Inferior parietal cortex (tissue), 1 donor: ENCODE results near the gene HDAC2.
"Not testable (repeated sequence)": the region's sequence is repeated elsewhere in the genome, so short reads cannot be mapped to it uniquely, and the experiment has no call there.

Source experiments
- DNase-seq: peaks from one replicate; pipeline ENCODE4 v3.0.0-alpha.2; 2016; ENCODE audit errors: extremely low spot score

Gene HDAC2

DNA sequence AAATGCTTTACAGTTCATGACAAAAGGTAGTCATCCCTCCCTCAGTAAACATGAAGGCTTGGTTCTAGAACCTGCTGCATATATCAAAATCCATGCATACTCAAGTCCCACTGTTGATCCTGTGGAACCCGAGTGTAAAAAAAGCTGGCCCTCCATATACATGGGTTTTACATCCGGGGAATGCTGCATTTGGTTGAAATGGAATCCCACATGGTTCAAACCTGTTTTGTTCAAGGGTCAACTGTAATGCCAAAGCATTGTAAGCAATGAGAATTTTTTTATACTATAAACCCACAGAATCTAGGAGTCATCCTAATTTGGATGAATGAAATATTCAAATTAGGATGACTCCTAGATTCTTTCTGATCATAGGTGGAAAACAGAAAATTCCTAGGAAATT, 5.9 kb upstream of the HDAC2 start:
- no peak for DNase-seq

DNA sequence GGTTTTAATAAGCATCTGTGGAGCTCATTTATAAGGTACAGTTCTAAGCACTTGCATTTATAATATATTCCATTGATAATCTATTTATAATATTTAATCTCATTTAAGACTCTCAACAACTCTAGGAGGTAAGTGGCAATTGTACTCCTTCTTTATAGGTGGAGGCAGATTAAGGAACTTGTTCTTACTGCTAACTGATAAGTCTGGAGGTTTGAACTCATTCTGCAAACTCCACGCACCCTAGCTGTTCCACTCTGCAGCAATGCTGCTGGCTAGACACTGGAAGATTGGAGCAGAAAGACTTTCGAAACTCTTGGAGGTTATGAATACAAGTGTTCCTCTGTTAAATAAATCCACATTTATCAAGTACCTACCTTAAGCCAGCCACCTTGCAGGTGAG, 793 bp upstream of the HDAC2 start:
- peak; percentile 43 for DNase-seq

DNA sequence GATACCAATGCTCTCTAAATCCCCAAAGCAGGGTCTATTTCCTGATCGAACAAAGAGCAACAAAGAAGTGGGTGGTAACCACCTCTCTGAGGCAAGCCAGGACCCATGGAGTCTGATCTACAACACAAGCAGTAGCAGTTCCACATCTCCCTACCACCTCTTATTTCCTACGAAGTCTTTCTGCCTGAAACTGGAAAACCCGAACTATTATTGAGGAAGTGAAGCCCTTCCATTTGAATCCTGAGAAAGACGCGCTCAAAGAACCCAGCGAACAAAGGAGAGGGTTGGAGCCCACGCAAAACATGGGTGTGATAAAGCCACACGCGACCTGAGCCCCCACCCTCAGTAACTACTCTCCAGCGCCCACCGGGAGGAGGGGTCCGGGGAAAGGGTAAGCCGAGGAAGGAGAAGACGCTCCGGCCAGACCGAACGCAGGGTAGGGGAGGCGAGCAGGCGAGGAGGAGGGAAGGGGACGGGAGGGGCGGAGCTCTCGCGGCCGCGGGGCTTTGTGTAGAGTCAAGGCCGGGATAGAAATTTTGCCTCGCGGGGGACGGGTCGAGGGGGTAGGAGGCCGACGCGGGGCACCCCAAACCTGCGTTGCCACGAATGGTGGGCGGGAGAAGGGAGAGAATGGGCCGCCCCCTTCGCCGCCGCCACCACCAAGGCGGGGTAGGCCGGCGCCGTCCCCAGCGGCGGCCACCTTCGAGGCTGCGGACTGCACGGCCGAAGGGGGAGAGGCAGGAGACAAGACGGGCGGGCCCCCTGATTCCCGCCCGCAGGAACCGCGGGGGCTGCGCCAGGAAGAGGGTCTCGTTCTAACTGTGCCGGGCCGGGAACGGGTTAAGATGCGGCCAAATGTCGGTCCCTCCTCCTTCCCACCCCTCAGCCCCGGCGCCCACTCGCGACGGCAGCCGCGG, 802 bp downstream of the HDAC2 start:
- DNase-seq: peak; percentile 18

- no peak for DNase-seq
These were observed 2.5 kb downstream of the HDAC2 start for GRCh38 chr6:113968472-113968871.

GRCh38 chr6:113967777-113968176, 3.2 kb downstream of the HDAC2 start:
- no peak for DNase-seq

GRCh38 chr6:113960795-113961194, 10.2 kb downstream of the HDAC2 start:
- no peak for DNase-seq

DNA sequence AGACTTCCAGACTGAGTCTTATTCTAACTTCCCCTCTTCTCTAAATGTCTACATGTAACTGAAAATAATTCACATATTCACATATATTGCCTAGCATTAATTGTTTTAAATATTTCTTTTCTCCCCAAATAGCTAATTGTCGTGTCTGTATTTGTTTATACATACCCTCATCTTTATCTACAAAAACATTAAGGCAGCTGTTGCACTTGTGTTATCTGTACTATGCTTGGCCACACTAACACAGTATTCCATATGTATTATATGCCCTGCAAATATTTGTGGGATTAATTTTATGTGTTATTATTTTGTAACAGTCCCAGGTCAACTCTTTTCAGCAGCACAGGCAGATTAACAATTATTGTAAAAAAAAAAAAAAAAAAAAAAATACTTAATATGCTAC, 11.7 kb downstream of the HDAC2 start:
- DNase-seq: no peak

- DNase-seq: no peak
These were observed 16.3 kb downstream of the HDAC2 start for GRCh38 chr6:113954653-113955052.

- no peak for DNase-seq
These were observed 17.6 kb downstream of the HDAC2 start for GRCh38 chr6:113953346-113953745.

GRCh38 chr6:113949499-113949898, 21.4 kb downstream of the HDAC2 start:
- no peak for DNase-seq

DNA sequence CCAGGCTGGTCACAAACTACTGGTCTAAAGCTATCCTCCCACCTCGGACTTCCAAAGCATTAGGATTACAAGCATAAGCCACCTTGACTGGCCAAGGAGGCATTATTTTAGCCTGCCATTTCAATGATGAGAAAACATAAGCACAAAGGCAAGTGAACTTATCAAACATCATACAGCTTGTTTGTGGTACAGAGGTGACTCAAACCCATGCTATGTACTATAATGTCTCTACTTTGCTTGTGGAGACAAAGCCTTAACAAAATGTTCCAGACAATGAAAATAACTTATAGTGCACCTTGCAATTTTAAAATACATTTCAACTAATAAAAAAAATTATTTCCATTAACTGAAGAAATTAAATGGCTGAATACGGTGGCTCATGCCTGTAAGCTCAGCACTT, 26.2 kb downstream of the HDAC2 start:
- DNase-seq: no peak

- no peak for DNase-seq
These were observed 31.1 kb downstream of the HDAC2 start for GRCh38 chr6:113939825-113940224.

- DNase-seq: peak; percentile 84
These were observed 34.6 kb downstream of the HDAC2 start for GRCh38 chr6:113936093-113936934.

DNA sequence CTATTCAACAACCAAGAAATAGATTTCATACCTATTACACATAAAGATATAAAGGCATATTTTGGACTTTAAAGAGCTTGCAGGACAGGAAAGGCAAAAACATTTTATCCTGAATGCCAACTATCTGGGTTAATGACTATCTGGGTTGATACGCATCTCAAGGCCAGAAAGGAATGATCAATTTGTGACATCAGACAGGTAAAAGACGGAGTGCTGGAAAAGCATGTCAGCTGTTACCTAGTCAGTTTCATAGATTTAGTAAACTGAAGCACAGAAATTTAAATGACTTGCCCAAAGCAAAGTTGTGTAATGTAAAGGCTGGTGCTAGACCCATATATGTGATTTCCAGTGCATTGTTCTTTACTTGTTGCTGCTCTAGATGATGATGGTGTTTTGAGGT, 36.8 kb downstream of the HDAC2 start:
- no peak for DNase-seq

DNA sequence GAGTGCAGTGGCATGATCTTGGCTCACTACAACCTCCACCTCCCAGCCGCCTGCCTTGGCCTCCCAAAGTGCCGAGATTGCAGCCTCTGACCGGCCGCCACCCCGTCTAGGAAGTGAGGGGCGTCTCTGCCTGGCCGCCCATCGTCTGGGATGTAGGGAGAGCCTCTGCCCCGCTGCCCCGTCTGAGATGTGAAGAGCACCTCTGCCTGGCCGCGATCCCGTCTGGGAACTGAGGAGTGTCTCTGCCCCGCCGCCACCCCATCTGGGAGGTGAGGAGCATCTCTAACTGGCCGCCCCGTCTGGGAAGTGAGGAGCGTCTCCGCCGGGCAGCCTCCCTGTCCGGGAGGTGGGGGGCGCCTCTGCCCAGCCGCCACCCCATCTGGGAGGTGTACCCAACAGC, 39.0 kb downstream of the HDAC2 start:
- not testable (repeated sequence) for DNase-seq

DNA sequence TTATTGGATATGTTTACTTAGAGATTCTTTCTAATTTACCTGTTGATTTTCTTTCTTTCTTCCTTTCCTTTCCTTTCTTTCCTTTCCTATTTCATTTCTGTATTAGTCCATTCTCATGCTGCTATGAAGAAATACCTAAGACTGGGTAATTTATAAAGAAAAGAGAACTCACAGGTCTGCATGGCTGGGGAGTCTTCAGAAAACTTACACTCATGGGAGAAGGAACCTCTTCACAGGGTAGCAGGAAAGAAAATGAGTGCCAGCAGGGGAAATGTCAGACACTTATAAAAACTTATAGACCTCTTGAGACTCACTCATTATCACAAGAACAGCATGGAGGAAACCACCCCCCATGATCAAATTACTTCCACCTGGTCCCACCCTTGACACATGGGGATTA, 40.8 kb downstream of the HDAC2 start:
- no peak for DNase-seq

DNA sequence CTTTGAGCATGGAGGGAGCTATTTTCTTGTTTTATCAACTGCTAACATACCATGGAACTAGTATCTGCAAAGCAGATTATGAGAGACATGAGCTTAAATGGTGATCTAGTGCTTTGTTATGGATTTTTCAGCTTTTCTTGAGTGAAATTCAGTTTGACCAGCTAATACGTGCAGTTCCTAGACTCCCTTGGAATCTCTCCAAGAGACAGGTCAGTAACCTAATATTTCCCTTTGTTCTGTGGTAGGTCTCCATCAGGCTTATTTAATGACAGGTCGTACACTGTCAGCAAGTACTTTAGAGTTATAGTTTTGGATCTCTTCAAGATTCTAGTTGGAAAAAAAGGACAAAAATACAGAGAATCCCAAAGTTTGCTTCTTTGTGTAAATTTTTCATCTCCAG, 43.9 kb downstream of the HDAC2 start:
- no peak for DNase-seq

DNA sequence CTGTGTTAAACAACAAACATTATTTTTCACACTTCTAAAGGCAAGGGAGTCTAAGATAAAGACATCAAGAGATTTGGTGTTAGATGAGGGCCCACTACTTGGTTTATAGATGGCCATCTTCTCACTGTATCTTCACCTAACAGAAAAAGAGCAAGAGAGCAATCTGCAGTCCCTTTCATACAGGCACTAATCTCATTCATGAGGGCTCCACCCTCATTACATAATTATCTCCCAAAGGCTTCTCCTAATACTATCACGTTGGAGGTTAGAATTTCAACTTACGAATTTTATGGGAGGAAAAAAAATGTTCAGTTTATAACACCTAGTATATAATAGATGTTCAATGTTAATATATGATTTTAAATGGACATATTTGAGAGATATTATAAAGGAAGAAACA, 45.6 kb downstream of the HDAC2 start:
- no peak for DNase-seq

DNA sequence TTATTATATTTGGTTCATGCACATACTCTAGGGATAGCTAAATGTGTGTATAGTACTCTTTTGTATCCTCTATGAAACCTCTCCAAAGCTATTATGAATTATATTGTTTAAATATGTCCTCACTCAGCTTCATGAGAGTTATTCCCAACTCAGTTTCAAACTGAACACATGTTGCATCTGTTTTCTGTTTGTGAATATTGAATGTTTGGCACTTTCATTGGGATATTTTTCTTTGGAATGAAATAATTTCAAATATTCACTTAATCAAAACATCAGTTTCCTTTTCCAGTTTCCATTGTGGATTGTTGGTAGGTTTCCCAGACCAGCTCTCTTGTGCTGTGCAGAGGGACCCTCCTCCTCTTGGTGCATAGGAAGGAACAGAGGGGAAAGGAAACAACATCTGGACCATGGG, 46.6 kb downstream of the HDAC2 start:
- no peak for DNase-seq

- DNase-seq: no peak
These were observed 47.4 kb downstream of the HDAC2 start for GRCh38 chr6:113923526-113923925.

GRCh38 chr6:113921299-113921904, 49.5 kb downstream of the HDAC2 start:
- DNase-seq: no peak

DNA sequence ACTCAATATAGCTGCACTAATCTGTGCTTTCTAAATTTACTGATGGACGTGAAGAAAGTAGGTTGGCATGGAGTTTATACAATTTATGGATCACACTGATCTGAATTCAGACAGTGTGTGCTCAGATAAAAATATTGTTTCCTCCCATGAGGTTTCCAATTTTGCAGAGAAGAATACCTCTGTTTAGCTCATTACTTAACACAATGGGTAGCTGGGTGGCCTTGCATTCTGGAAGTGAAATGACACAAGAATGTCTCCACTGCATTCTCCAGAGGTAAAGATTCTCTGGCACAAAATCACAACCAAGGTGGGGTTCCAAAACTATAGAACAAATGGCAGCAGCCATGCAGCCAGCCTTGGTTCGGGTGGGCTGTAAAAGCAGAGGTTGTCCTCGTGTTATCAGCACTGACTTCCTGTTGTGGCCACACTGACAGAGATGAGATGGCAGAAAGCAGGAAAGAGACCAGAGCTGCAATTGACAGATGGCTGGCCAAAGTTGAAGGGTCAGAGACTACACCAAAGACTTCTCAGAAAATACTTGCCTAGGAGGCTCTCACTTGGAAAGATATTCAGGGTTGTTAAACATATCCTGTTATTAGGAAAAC, 50.2 kb downstream of the HDAC2 start:
- DNase-seq: no peak
